Caco-2 (cell line): ENCODE measurements around the gene MYBPC3. TPM values are rescaled to one million over a fixed set of nuclear protein-coding genes. Genes with fewer than 3 reads are reported as not detected.

Source experiments
- BruUV-seq: library from RNA; stranded (reverse); fragments of 400-500 nt; replicated peaks from 2 replicates; lab custom pipeline; 2021; lab: Mats Ljungman, UMichigan
- CTCF ChIA-PET: fragments of 300-600 bp; sonication (Branson Sonifier 250); formaldehyde crosslinking; loops from one replicate; lab custom pipeline; 2022; ENCODE audit warnings: antibody characterized with exemption; lab: Charles Lee
- POLR2A ChIA-PET: fragments of 300-600 bp; sonication (Branson Sonifier 250); formaldehyde crosslinking; loops from one replicate; lab custom pipeline; 2022; ENCODE audit warnings: antibody characterized with exemption; lab: Charles Lee
- DNase-seq, 2 experiments: peaks; one replicate each; pipeline versions ENCODE4 v3.0.0 to v3.0.0-alpha.2; 2020 to 2022
- H3K27me3 ChIP-seq: replicated peaks from 2 replicates; pipeline ENCODE4 v1.6.0; 2011; ENCODE audit warnings: low read length; ENCODE audit not compliant: control insufficient read depth, insufficient read depth
- H3K36me3 ChIP-seq: 2 replicates; pipeline ENCODE4 v1.5.1; 2011; ENCODE audit warnings: low read length; ENCODE audit not compliant: control insufficient read depth, insufficient read depth
- H3K4me1 ChIP-seq: fragments of 250-450 bp; sonication (Bioruptor Pico); 2 replicates; pipeline ENCODE4 v1.5.1; 2020; ENCODE audit warnings: mild to moderate bottlenecking
- H3K4me3 ChIP-seq: 2 replicates; pipeline ENCODE4 v1.5.1; 2011; ENCODE audit warnings: low read depth, mild to moderate bottlenecking, control low read depth, low read length
- H3K9me3 ChIP-seq: fragments of 250-450 bp; sonication (Bioruptor Pico); 2 replicates; pipeline ENCODE4 v1.5.1; 2020; ENCODE audit warnings: mild to moderate bottlenecking, moderate library complexity
- H3K27ac Mint-ChIP-seq: one replicate; pipeline ENCODE4 v1.8.0; 2022; ENCODE audit warnings: mixed read lengths; ENCODE audit not compliant: unreplicated experiment
- H3K27me3 Mint-ChIP-seq: one replicate; pipeline ENCODE4 v1.8.0; 2022; ENCODE audit warnings: mixed read lengths; ENCODE audit not compliant: insufficient read depth, unreplicated experiment
- H3K36me3 Mint-ChIP-seq: one replicate; pipeline ENCODE4 v1.8.0; 2022; ENCODE audit warnings: mild to moderate bottlenecking, mixed read lengths; ENCODE audit not compliant: insufficient read depth, unreplicated experiment
- H3K4me1 Mint-ChIP-seq: one replicate; pipeline ENCODE4 v1.8.0; 2022; ENCODE audit warnings: low read depth, mixed read lengths; ENCODE audit not compliant: unreplicated experiment
- H3K4me3 Mint-ChIP-seq: one replicate; pipeline ENCODE4 v1.8.0; 2022; ENCODE audit warnings: mild to moderate bottlenecking, moderate library complexity, mixed read lengths; ENCODE audit not compliant: unreplicated experiment
- H3K9me3 Mint-ChIP-seq: one replicate; pipeline ENCODE4 v1.8.0; 2022; ENCODE audit warnings: mixed read lengths; ENCODE audit not compliant: unreplicated experiment
- intact Hi-C: fragments of 100-400 bp; cut with micrococcal nuclease; formaldehyde crosslinking; loops from one replicate; pipeline ENCODE4 v1.10.0; 2022; ENCODE audit not compliant: unreplicated experiment
- microRNA-seq: library from miRNA; unstranded; fragments of <30 nt; microRNA quantifications from one replicate; pipeline ENCODE4 v1.2.0, GENCODE V29; 2022
- total RNA-seq: library from RNA; stranded (reverse); gene quantifications from 2 replicates; pipeline ENCODE4 v1.2.3, GENCODE V29; 2022
- TF ChIP-seq, protein P1 (sequence below), 2 experiments: fragments of 200-600 bp in 1 of 2; IDR thresholded peaks; 1 replicate in 1 of 2; 2 replicates in 1 of 2; pipeline versions ENCODE4 v1.5.1 to v1.8.0; 2011 to 2022; ENCODE audit warnings: antibody characterized with exemption in 1 of 2, control low read depth in 1 of 2, inconsistent platforms in 1 of 2, low read depth in 1 of 2, low read length in 1 of 2, mild to moderate bottlenecking in 1 of 2, moderate library complexity in 1 of 2; ENCODE audit not compliant: insufficient read depth in 1 of 2, severe bottlenecking in 1 of 2, unreplicated experiment in 1 of 2

Gene MYBPC3
- total RNA-seq, 1 experiment from 2014 or later = not detected

DNA sequence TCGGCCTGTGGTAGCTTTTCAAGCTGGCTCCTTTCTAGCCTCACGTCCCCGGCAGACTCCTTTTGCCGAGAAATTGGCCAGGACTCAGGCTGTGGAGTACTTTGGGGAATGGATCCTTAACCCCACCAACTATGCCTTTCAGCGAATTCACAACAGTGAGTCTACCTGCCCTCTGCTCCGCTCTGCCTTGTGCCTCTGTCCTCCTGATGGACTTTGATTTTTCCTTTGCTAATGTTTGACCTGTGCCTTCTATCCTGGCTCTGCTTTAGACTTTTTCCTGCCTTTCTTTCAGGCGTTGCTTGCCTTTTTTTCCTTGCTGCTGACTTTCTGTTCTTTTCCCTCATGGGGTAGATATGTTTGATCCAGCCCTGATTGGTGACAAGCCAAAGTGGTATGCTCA lies 70.0 kb downstream of the MYBPC3 start:
- POLR2A ChIA-PET = no interaction called here
- Mint-ChIP-seq H3K9me3 (no peaks in the 10 kb centered on the region), H3K27ac (no peak overlapping the region), H3K4me3 (no peak overlapping the region), H3K36me3 (peaks cover 66% of the 10 kb centered on the region), H3K4me1 (peaks cover 5% of the 10 kb centered on the region), H3K27me3 (no peaks in the 10 kb centered on the region)
- no peaks in the 10 kb centered on the region for H3K9me3 ChIP-seq
- H3K36me3 ChIP-seq = peaks cover 12% of the 10 kb centered on the region
- CTCF ChIA-PET = no interaction called here
- H3K27me3 ChIP-seq = no peaks in the 10 kb centered on the region
- no peak for DNase-seq
- no peak overlapping the region for H3K4me3 ChIP-seq
- no TSS peak for BruUV-seq
- no peaks in the 10 kb centered on the region for H3K4me1 ChIP-seq
- TF ChIP-seq, protein P1, sequence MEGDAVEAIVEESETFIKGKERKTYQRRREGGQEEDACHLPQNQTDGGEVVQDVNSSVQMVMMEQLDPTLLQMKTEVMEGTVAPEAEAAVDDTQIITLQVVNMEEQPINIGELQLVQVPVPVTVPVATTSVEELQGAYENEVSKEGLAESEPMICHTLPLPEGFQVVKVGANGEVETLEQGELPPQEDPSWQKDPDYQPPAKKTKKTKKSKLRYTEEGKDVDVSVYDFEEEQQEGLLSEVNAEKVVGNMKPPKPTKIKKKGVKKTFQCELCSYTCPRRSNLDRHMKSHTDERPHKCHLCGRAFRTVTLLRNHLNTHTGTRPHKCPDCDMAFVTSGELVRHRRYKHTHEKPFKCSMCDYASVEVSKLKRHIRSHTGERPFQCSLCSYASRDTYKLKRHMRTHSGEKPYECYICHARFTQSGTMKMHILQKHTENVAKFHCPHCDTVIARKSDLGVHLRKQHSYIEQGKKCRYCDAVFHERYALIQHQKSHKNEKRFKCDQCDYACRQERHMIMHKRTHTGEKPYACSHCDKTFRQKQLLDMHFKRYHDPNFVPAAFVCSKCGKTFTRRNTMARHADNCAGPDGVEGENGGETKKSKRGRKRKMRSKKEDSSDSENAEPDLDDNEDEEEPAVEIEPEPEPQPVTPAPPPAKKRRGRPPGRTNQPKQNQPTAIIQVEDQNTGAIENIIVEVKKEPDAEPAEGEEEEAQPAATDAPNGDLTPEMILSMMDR (IDR thresholded peaks at IDR 0.05; ENCODE audit: insufficient read depth in 1 of 2, low read depth in 1 of 2, low read length in 1 of 2, severe bottlenecking in 1 of 2, unreplicated experiment in 1 of 2) = no peak
- intact Hi-C loops = no loop called here

Small RNAs within 50 kb of the gene (microRNA-seq; reads per million reads assigned to microRNA genes)
- not detected for gene MIR4487

Other genes with a start within 250 kb of the MYBPC3 start
- 99.9 and 100.0 TPM in 2 replicates for gene ARFGAP2, start 175.8 kb downstream of the MYBPC3 start, total RNA-seq
- gene PACSIN3, start 166.3 kb downstream of the MYBPC3 start, total RNA-seq = 72.8 and 76.7 TPM in 2 replicates
- 42.2 and 43.7 TPM in 2 replicates for gene DDB2, start 137.7 kb downstream of the MYBPC3 start, total RNA-seq
- gene ACP2, start 103.9 kb downstream of the MYBPC3 start, total RNA-seq = 44.7 and 48.2 TPM in 2 replicates
- 40.8 and 44.8 TPM in 2 replicates for gene NR1H3, start 94.7 kb downstream of the MYBPC3 start, total RNA-seq
- 63.8 and 65.9 TPM in 2 replicates for gene MADD, start 82.6 kb downstream of the MYBPC3 start, total RNA-seq
- gene SPI1, start 25.8 kb upstream of the MYBPC3 start, total RNA-seq = not detected in 2 replicates
- 27.1 and 30.8 TPM in 2 replicates for gene SLC39A13, start 55.9 kb upstream of the MYBPC3 start, total RNA-seq
- 191 and 196 TPM in 2 replicates for gene PSMC3, start 73.7 kb upstream of the MYBPC3 start, total RNA-seq
- 0.93 and 2.0 TPM in 2 replicates for gene RAPSN, start 96.4 kb upstream of the MYBPC3 start, total RNA-seq
- 146 and 152 TPM in 2 replicates for gene CELF1, start 200.4 kb upstream of the MYBPC3 start, total RNA-seq
- 100 and 108 TPM in 2 replicates for gene PTPMT1, start 212.9 kb upstream of the MYBPC3 start, total RNA-seq
- 11.9 and 12.5 TPM in 2 replicates for gene KBTBD4, start 226.3 kb upstream of the MYBPC3 start, total RNA-seq
- 183 and 185 TPM in 2 replicates for gene NDUFS3, start 226.4 kb upstream of the MYBPC3 start, total RNA-seq
- gene FAM180B, start 234.0 kb upstream of the MYBPC3 start, total RNA-seq = not detected in 2 replicates
- 0.63 and 0.75 TPM in 2 replicates for gene C1QTNF4, start 241.7 kb upstream of the MYBPC3 start, total RNA-seq